Fibroblast of lung (primary cell): Measurements from ENCODE around the gene FCN2.

Experiments
- EZH2 ChIP-seq: IDR thresholded peaks from 2 replicates; pipeline ENCODE4 v1.5.1; 2012; ENCODE audit warnings: low read length, control low read depth, mild to moderate bottlenecking; ENCODE audit errors: missing control alignments
- TF ChIP-seq, protein P1 (sequence below), 2 donors: IDR thresholded peaks in 1 of 2; conservative IDR thresholded peaks in 1 of 2; 1 replicate in 1 of 2; 2 replicates in 1 of 2; pipeline ENCODE4 v1.5.1; 2011 to 2012; ENCODE audit warnings: low read length in 2 of 2, control low read depth in 1 of 2, inconsistent platforms in 1 of 2, low read depth in 1 of 2, mild to moderate bottlenecking in 1 of 2

DNA sequence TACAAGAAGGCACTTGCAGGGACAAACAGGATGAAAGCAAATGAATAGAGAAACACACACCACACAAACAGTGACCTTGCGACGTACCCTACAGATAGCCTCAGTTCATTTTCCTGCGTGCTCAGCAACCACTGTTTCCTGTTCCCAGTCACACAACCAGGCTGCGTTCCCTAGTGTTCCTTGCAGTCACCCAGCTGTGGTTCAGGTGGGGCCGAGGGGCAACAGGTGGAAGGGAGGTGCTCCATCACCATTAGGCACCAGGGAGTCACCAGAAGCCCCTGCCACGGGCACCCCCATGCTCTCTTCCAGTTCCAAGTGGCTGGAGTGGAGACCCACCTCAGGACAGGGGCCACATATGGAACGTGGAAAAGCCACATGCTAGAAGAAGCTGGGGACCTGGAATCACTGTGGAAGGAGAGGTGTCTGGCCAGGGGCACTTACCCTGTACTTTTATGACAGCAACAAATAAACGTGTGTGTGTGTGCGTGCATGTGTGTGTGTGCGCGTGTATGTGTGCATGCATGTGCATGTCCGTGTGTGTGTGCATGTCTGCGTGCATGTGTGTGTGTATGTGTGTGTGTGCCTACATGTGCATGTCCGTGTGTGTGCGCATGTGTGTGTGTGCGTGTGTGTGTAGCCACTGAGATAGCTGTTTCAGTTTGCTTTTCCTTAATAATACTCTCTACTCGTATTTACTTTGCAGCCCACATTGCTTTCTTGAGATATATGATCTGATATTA lies 18.8 kb upstream of the FCN2 start:
- TF ChIP-seq, protein P1, sequence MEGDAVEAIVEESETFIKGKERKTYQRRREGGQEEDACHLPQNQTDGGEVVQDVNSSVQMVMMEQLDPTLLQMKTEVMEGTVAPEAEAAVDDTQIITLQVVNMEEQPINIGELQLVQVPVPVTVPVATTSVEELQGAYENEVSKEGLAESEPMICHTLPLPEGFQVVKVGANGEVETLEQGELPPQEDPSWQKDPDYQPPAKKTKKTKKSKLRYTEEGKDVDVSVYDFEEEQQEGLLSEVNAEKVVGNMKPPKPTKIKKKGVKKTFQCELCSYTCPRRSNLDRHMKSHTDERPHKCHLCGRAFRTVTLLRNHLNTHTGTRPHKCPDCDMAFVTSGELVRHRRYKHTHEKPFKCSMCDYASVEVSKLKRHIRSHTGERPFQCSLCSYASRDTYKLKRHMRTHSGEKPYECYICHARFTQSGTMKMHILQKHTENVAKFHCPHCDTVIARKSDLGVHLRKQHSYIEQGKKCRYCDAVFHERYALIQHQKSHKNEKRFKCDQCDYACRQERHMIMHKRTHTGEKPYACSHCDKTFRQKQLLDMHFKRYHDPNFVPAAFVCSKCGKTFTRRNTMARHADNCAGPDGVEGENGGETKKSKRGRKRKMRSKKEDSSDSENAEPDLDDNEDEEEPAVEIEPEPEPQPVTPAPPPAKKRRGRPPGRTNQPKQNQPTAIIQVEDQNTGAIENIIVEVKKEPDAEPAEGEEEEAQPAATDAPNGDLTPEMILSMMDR (conservative IDR thresholded peaks at IDR 0.05 in 1 of 2, IDR thresholded peaks at IDR 0.05 in 1 of 2; ENCODE audit: low read depth in 1 of 2, low read length in 2 of 2), result no peak
- no peak for TF ChIP-seq EZH2
